ENCODE measurements around the gene TRIM41. TPM values are rescaled to one million over a fixed set of nuclear protein-coding genes. Genes with fewer than 3 reads are reported as not detected.
A peak's percentile ranks its signal among the peaks of the same experiment; 100 is the strongest.
"Not testable (repeated sequence)": the region's sequence is repeated elsewhere in the genome, so short reads cannot be mapped to it uniquely, and the experiment has no call there.

TRIM41 gene
- polyA plus RNA-seq, 1 donor from 2014 or later, result 32.1 TPM

DNA sequence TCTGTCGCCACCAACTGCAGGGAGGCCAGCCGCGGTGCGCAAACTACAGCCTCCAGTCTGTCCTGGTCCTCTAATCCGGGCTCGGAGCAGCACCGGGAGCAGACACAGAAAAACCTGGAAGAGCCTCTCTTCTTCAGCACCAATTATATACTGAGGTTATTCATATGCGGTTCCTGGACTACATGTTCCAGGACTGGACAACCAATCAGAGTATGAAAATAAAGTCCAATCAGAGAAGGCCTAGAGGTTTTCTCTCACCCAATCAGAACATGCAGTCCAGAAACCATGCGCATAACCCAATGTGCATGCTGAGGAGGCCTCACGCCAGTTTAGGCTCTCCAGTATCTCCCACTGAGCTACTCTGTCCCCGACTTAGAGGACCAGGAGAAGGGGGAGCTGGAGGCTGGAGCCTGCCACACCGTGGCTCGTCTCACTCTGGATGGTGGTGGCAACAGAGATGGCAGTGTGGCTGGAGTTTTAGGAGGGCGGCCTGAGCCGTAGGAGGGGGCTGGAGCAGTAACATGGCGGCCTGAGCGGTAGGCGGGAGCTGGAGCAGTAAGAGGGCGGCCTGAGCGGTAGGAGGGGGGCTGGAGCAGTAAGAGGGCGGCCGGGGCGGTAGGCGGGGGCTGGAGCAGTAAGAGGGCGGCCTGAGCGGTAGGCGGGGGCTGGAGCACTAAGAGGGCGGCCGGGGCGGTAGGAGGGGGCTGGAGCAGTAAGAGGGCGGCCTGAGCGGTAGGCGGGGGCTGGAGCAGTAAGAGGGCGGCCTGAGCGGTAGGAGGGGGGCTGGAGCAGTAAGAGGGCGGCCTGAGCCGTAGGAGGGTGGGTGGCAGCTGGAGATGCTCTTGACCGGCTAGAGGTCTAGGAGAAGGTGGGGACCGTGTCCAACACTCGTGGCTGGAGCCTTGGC, 58.2 kb downstream of the TRIM41 start:
- peaks cover 13% of the 10 kb centered on the region for H3K79me2 ChIP-seq (replicated peaks; ENCODE audit: insufficient read depth, low read length)
- TF ChIP-seq EP300 (conservative IDR thresholded peaks at IDR 0.05; ENCODE audit: poor library complexity, severe bottlenecking), result peak; percentile 21
- TF ChIP-seq, protein P1, sequence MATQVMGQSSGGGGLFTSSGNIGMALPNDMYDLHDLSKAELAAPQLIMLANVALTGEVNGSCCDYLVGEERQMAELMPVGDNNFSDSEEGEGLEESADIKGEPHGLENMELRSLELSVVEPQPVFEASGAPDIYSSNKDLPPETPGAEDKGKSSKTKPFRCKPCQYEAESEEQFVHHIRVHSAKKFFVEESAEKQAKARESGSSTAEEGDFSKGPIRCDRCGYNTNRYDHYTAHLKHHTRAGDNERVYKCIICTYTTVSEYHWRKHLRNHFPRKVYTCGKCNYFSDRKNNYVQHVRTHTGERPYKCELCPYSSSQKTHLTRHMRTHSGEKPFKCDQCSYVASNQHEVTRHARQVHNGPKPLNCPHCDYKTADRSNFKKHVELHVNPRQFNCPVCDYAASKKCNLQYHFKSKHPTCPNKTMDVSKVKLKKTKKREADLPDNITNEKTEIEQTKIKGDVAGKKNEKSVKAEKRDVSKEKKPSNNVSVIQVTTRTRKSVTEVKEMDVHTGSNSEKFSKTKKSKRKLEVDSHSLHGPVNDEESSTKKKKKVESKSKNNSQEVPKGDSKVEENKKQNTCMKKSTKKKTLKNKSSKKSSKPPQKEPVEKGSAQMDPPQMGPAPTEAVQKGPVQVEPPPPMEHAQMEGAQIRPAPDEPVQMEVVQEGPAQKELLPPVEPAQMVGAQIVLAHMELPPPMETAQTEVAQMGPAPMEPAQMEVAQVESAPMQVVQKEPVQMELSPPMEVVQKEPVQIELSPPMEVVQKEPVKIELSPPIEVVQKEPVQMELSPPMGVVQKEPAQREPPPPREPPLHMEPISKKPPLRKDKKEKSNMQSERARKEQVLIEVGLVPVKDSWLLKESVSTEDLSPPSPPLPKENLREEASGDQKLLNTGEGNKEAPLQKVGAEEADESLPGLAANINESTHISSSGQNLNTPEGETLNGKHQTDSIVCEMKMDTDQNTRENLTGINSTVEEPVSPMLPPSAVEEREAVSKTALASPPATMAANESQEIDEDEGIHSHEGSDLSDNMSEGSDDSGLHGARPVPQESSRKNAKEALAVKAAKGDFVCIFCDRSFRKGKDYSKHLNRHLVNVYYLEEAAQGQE (IDR thresholded peaks at IDR 0.05; ENCODE audit: borderline replicate concordance), result no peak
- TF ChIP-seq RAD21 (conservative IDR thresholded peaks at IDR 0.05), result peak; percentile 34
- TF ChIP-seq MXI1 (conservative IDR thresholded peaks at IDR 0.05; ENCODE audit: poor library complexity, severe bottlenecking), result peak; percentile 97
- TF ChIP-seq TAF1 (IDR thresholded peaks at IDR 0.05; ENCODE audit: low read depth), result peak; percentile 69
- TF ChIP-seq, protein P2, sequence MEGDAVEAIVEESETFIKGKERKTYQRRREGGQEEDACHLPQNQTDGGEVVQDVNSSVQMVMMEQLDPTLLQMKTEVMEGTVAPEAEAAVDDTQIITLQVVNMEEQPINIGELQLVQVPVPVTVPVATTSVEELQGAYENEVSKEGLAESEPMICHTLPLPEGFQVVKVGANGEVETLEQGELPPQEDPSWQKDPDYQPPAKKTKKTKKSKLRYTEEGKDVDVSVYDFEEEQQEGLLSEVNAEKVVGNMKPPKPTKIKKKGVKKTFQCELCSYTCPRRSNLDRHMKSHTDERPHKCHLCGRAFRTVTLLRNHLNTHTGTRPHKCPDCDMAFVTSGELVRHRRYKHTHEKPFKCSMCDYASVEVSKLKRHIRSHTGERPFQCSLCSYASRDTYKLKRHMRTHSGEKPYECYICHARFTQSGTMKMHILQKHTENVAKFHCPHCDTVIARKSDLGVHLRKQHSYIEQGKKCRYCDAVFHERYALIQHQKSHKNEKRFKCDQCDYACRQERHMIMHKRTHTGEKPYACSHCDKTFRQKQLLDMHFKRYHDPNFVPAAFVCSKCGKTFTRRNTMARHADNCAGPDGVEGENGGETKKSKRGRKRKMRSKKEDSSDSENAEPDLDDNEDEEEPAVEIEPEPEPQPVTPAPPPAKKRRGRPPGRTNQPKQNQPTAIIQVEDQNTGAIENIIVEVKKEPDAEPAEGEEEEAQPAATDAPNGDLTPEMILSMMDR (IDR thresholded peaks at IDR 0.05; ENCODE audit: poor library complexity, severe bottlenecking), result peak; percentile 13
- TF ChIP-seq POLR2AphosphoS5 (IDR thresholded peaks at IDR 0.05), result peak; percentile 90
- TF ChIP-seq EZH2 (IDR thresholded peaks at IDR 0.05; ENCODE audit: borderline replicate concordance, insufficient read depth, low read length, poor library complexity, severe bottlenecking), result no peak
- H2AFZ ChIP-seq (ENCODE audit: low read depth, low read length), result peak overlapping the region; percentile 76
- peak overlapping the region; percentile 87 for H3K9ac ChIP-seq (ENCODE audit: low read length)
- H3K36me3 ChIP-seq (ENCODE audit: insufficient read depth, low read length), result no peaks in the 10 kb centered on the region
- H3K9me3 ChIP-seq (ENCODE audit: low read length), result no peaks in the 10 kb centered on the region
- H3K4me3 ChIP-seq (ENCODE audit: low read length), result peak overlapping the region; percentile 78
- H3K9me2 ChIP-seq (ENCODE audit: insufficient read depth, low read length), result no peaks in the 10 kb centered on the region
- H3K27ac ChIP-seq (ENCODE audit: low read length), result peak overlapping the region; percentile 87
- no peaks in the 10 kb centered on the region for H3F3A ChIP-seq (ENCODE audit: insufficient read depth, low read length, poor library complexity, severe bottlenecking)
- H4K20me1 ChIP-seq (ENCODE audit: insufficient read depth), result no peaks in the 10 kb centered on the region
- no peaks in the 10 kb centered on the region for H3K27me3 ChIP-seq (ENCODE audit: insufficient read depth, low read depth, low read length)
- H3K4me2 ChIP-seq (ENCODE audit: low read length), result peak overlapping the region; percentile 95

DNA sequence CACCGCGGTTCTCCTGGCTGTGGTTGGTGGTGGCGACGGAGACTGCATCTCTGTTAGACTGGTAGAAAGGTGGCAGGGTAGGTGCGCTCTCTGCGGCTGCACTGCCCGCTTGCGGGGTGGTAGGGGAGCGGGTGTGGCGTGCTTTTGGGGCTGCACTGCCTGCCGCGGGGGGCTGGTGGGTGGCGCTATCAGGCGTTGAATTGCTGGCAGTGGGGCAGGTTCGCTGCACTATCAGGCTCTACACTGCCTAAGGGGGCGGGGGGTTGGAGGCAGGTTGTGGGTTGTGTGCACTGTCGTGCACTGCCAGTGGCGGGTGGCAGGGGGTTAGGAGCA, 58.9 kb downstream of the TRIM41 start:
- H3K4me3 ChIP-seq (ENCODE audit: low read length), result peak overlapping the region; percentile 78

DNA sequence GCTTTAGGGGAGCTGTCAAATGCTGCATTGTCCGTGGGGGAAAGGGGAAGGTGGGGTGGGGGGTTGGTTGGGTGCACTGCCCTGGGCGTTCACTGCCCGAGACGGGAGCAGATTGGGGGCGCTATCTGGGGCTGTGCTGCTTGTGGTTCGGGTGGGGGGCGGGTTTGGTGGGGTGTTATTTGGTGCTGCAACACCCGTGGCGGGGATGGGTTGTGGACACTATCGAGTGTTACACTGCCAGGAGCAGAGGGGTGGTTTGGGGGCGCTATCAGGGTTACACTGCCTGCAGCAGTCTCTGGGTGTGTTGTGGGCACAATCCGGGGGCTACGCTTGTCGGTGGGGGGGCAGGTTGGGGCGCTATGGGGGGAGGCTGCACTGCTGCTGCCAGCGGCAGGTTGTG, 59.3 kb downstream of the TRIM41 start:
- H3K36me3 ChIP-seq (ENCODE audit: insufficient read depth, low read length); H3F3A ChIP-seq (ENCODE audit: insufficient read depth, low read length, poor library complexity, severe bottlenecking); H4K20me1 ChIP-seq (ENCODE audit: insufficient read depth); H2AFZ ChIP-seq (ENCODE audit: low read depth, low read length); H3K27me3 ChIP-seq (ENCODE audit: insufficient read depth, low read depth, low read length); H3K9me3 ChIP-seq (ENCODE audit: low read length); H3K9me2 ChIP-seq (ENCODE audit: insufficient read depth, low read length); H3K4me2 ChIP-seq (ENCODE audit: low read length): not testable (repeated sequence)
- H3K9ac ChIP-seq (ENCODE audit: low read length), result peak overlapping the region; percentile 87
- H3K79me2 ChIP-seq (replicated peaks; ENCODE audit: insufficient read depth, low read length), result peaks cover 13% of the 10 kb centered on the region
- H3K4me3 ChIP-seq (ENCODE audit: low read length), result peak overlapping the region; percentile 78
- H3K27ac ChIP-seq (ENCODE audit: low read length), result peak overlapping the region; percentile 87

More for the DNA sequence above, 58.9 kb downstream of the TRIM41 start:
- H3K9me2 ChIP-seq (ENCODE audit: insufficient read depth, low read length), result no peaks in the 10 kb centered on the region
- peak overlapping the region; percentile 87 for H3K27ac ChIP-seq (ENCODE audit: low read length)
- H3K79me2 ChIP-seq (replicated peaks; ENCODE audit: insufficient read depth, low read length), result peaks cover 13% of the 10 kb centered on the region
- H4K20me1 ChIP-seq (ENCODE audit: insufficient read depth), result no peaks in the 10 kb centered on the region
- H3F3A ChIP-seq (ENCODE audit: insufficient read depth, low read length, poor library complexity, severe bottlenecking), result no peaks in the 10 kb centered on the region
- H3K4me2 ChIP-seq (ENCODE audit: low read length), result peak overlapping the region; percentile 25
- no peak overlapping the region for H2AFZ ChIP-seq (ENCODE audit: low read depth, low read length)
- H3K27me3 ChIP-seq (ENCODE audit: insufficient read depth, low read depth, low read length), result no peaks in the 10 kb centered on the region
- no peaks in the 10 kb centered on the region for H3K36me3 ChIP-seq (ENCODE audit: insufficient read depth, low read length)
- H3K9ac ChIP-seq (ENCODE audit: low read length), result peak overlapping the region; percentile 87
- no peaks in the 10 kb centered on the region for H3K9me3 ChIP-seq (ENCODE audit: low read length)
- TF ChIP-seq POLR2AphosphoS5 (IDR thresholded peaks at IDR 0.05), result no peak
- TF ChIP-seq, protein P2 (IDR thresholded peaks at IDR 0.05; ENCODE audit: poor library complexity, severe bottlenecking), result peak; percentile 46

All from neural cell (in vitro differentiated cells).